Heart left ventricle (tissue), 16 donors: ENCODE results near the gene KCTD10. TPM values are rescaled to one million over a fixed set of nuclear protein-coding genes. Genes with fewer than 3 reads are reported as not detected.

Experiments
- ATAC-seq, 4 donors: fragments of 200-7000 bp; cut with Tn5 transposase; one replicate each; pipeline ENCODE4 v1.9.1; 2020 to 2022; ENCODE audit warnings: moderate library complexity in 4 of 4, mild to moderate bottlenecking in 3 of 4, moderate number of reproducible peaks in 1 of 4
- DNase-seq, 5 donors: peaks; one replicate each; pipeline ENCODE4 v3.0.0-alpha.2; 2020
- H3K27ac ChIP-seq, 12 donors: fragments of 200-600 bp; sonication (generic) in 4 of 12; one replicate each; pipeline versions ENCODE4 v1.5.0 to v1.8.0; 2016 to 2022; ENCODE audit warnings: mild to moderate bottlenecking in 2 of 12
- H3K27me3 ChIP-seq, 9 donors: fragments of 200-600 bp; sonication (generic) in 2 of 9; one replicate each; pipeline versions ENCODE4 v1.5.1 to v1.8.0; 2016 to 2022; ENCODE audit warnings: mild to moderate bottlenecking in 3 of 9
- H3K36me3 ChIP-seq, 9 donors: fragments of 200-600 bp; sonication (generic) in 2 of 9; one replicate each; pipeline versions ENCODE4 v1.5.0 to v1.8.0; 2018 to 2022; ENCODE audit warnings: mild to moderate bottlenecking in 2 of 9
- H3K4me1 ChIP-seq, 12 donors: fragments of 200-600 bp; sonication (generic) in 4 of 12; one replicate each; pipeline versions ENCODE4 v1.5.0 to v1.8.0; 2016 to 2022; ENCODE audit warnings: mild to moderate bottlenecking in 3 of 12
- H3K4me3 ChIP-seq, 12 donors: fragments of 200-600 bp; sonication (generic) in 4 of 12; one replicate each; pipeline versions ENCODE4 v1.5.0 to v1.8.0; 2017 to 2022; ENCODE audit warnings: mild to moderate bottlenecking in 9 of 12, moderate library complexity in 4 of 12
- H3K9me3 ChIP-seq, 12 donors: fragments of 200-600 bp; sonication (generic) in 4 of 12; one replicate each; pipeline versions ENCODE4 v1.5.0 to v1.8.0; 2016 to 2022; ENCODE audit warnings: mild to moderate bottlenecking in 1 of 12
- CTCF ChIP-seq, 12 donors: fragments of 200-600 bp; sonication (generic) in 4 of 12; IDR thresholded peaks; one replicate each; pipeline versions ENCODE4 v1.5.0 to v1.8.0; 2018 to 2022; ENCODE audit warnings: antibody characterized with exemption in 12 of 12, mild to moderate bottlenecking in 5 of 12
- POLR2A ChIP-seq, 2 donors: fragments of 450-650 bp; IDR thresholded peaks; one replicate each; pipeline ENCODE4 v1.6.1; 2017; ENCODE audit warnings: antibody characterized with exemption in 2 of 2, mild to moderate bottlenecking in 2 of 2, moderate library complexity in 2 of 2
- WGBS, 4 donors: extraction: QIAGEN DNeasy Blood & Tissue Kit in 2 of 4; methylation state at CpG; one replicate each; pipeline versions ENCODE4 v1.1.5 to v1.1.7; 2013 to 2018; 5-methylcytosine and 5-hydroxymethylcytosine counted together
- intact Hi-C, 10 donors: fragments of 100-400 bp; cut with DNase I; formaldehyde crosslinking; loops; one replicate each; pipeline versions ENCODE4 v1.11.1 to v1.14.2; 2022
- polyA plus RNA-seq, 2 donors: library from polyadenylated mRNA; stranded (reverse); fragments of 200-250 nt; gene quantifications; one replicate each; pipeline ENCODE4 v1.2.3, GENCODE V29; 2013
- total RNA-seq, 9 donors: library from RNA; depleted of rRNA in 2 of 9; stranded (reverse); fragments of >200 nt in 2 of 9; fragmentation: NEBNext Ultra II Directional in 3 of 9; extraction: Animal tissue kit (Norgen Biotek cat#: 25700) in 3 of 9; gene quantifications; one replicate each; pipeline versions ENCODE4 v1.1.0 to v1.2.4, GENCODE V29; 2016 to 2023
- donor health status: ischemic (EF 13 %, LVEDD 7.1; RV severe dilation, severe dysfunction).
- donor health status: healthy with polysubstance abuse.
- donor health status: DM: no; HTN: yes; CAD: no.
- donor health status: DM: no; HTN: no; CAD: no.
- donor health status: ischemic (EF 25% LVEDD 6.9; RV normal size, moderate dysfunction).
- donor health status: ischemic (EF 25% LVEDD 5.7; RV mildly dilated, moderate dysfunction).
- donor health status: healthy.
- donor health status: DM: yes; HTN: yes; CAD: no.
- donor health status: ischemic (EF 35%, LVEDD 5.7; RV mildly dilated, moderate dysfunction).
- donor health status: nonischemic (EF 11% LVEDD 7.7; RV severe dilation, severe dysfunction).
- donor health status: DM: yes; HTN: yes; CAD: no.
- donor health status: PGD.
- donor health status: ischemic (EF 29% LVEDD 5.4; RV normal size, mild dysfunction).
- donor health status: nonischemic (EF 23%, LVEDD 6.1; RV moderate dilation, normal function).

The KCTD10 gene
- total and polyA plus RNA-seq, 11 donors, result 9.5 to 52.3 (median 37.1) TPM

- 75 to 96% (median 90%) methylated on average over 2 of the region's 2 CpGs for WGBS, 4 donors
- H3K4me3 ChIP-seq, result no peak overlapping the region
- no peaks in the 10 kb centered on the region for H3K9me3 ChIP-seq
- H3K36me3 ChIP-seq, result peaks cover 0 to 71% (median 47%) of the 10 kb centered on the region in 9 donors
- peak overlapping the region in 5 of 12 donors; percentile 33 to 65 (median 61) for H3K27ac ChIP-seq
- peaks cover 0 to 34% (median 10%) of the 10 kb centered on the region in 12 donors for H3K4me1 ChIP-seq
- H3K27me3 ChIP-seq, result no peaks in the 10 kb centered on the region
- intact Hi-C loops, result no loop called here
- DNase-seq (no peak), ATAC-seq (no peak)
- no peak for TF ChIP-seq POLR2A (IDR thresholded peaks at IDR 0.05)
- no peak for TF ChIP-seq CTCF (IDR thresholded peaks at IDR 0.05)
Observed at GRCh38 chr12:109445191-109445609, 31.9 kb downstream of the KCTD10 start.

GRCh38 chr12:109444259-109444658 is 32.8 kb downstream of the KCTD10 start:
- peak overlapping the region in 10 of 12 donors; percentile 26 to 65 (median 53) for H3K27ac ChIP-seq
- WGBS, 4 donors, result 46 to 59% (median 49%) methylated on average over 6 of the region's 6 CpGs
- no peak overlapping the region for H3K4me3 ChIP-seq
- H3K36me3 ChIP-seq, result peaks cover 0 to 65% (median 37%) of the 10 kb centered on the region in 9 donors
- no peaks in the 10 kb centered on the region for H3K9me3 ChIP-seq
- intact Hi-C loops, result no loop called here
- H3K4me1 ChIP-seq, result peaks cover 0 to 34% (median 10%) of the 10 kb centered on the region in 12 donors
- DNase-seq, result no peak
- no peak for TF ChIP-seq POLR2A (IDR thresholded peaks at IDR 0.05)
- no peak for TF ChIP-seq CTCF (IDR thresholded peaks at IDR 0.05)
- ATAC-seq, result peak in 3 of 4 donors; percentile 4 to 21 (median 4)
- no peaks in the 10 kb centered on the region for H3K27me3 ChIP-seq

GRCh38 chr12:109443794-109444193 is 33.3 kb downstream of the KCTD10 start:
- H3K36me3 ChIP-seq, result peaks cover 0 to 60% (median 33%) of the 10 kb centered on the region in 9 donors
- peak in 1 of 5 donors; percentile 48 for DNase-seq
- 44 to 64% (median 57%) methylated on average over 5 of the region's 5 CpGs for WGBS, 4 donors

More at GRCh38 chr12:109443794-109444193, 33.3 kb downstream of the KCTD10 start:
- Histone ChIP-seq H3K4me1 (peaks cover 0 to 34% (median 10%) of the 10 kb centered on the region in 12 donors), H3K27me3 (no peaks in the 10 kb centered on the region), H3K4me3 (no peak overlapping the region), H3K9me3 (no peaks in the 10 kb centered on the region), H3K27ac (peak overlapping the region in 9 of 12 donors; percentile 26 to 65 (median 57))
- TF ChIP-seq POLR2A (IDR thresholded peaks at IDR 0.05) (no peak), CTCF (IDR thresholded peaks at IDR 0.05) (peak in 7 of 12 donors; percentile 8 to 42 (median 17))
- ATAC-seq, result peak in 3 of 4 donors; percentile 78 to 84 (median 82)
- intact Hi-C loops, result no loop called here
